Measurements from ENCODE around the gene FBXO40. TPM values are rescaled to one million over a fixed set of nuclear protein-coding genes. Genes with fewer than 3 reads are reported as not detected.

FBXO40 gene
- total and polyA plus RNA-seq, 2 experiments from 2014 or later, result 0.03 TPM; not detected in 1

DNA sequence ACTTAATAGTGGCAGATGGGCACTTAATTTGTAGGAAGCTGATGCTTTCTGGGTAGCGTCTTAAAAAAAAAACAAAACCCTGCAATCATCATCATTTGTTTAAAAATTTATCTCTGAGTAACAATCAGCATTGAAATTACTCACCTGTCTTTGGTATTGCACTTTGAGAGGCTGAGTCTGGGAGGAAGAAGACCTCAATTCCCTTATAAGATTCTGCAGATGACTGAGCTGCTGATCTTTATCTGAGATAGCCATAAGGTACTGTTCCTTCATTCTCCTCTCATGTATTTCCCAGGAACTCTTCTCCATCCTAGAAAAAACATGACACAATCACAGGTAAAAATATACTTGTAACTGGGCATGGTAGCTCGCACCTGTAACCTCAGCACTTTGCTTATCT is 84.0 kb downstream of the FBXO40 start (continued):
- TF ChIP-seq, protein P1, sequence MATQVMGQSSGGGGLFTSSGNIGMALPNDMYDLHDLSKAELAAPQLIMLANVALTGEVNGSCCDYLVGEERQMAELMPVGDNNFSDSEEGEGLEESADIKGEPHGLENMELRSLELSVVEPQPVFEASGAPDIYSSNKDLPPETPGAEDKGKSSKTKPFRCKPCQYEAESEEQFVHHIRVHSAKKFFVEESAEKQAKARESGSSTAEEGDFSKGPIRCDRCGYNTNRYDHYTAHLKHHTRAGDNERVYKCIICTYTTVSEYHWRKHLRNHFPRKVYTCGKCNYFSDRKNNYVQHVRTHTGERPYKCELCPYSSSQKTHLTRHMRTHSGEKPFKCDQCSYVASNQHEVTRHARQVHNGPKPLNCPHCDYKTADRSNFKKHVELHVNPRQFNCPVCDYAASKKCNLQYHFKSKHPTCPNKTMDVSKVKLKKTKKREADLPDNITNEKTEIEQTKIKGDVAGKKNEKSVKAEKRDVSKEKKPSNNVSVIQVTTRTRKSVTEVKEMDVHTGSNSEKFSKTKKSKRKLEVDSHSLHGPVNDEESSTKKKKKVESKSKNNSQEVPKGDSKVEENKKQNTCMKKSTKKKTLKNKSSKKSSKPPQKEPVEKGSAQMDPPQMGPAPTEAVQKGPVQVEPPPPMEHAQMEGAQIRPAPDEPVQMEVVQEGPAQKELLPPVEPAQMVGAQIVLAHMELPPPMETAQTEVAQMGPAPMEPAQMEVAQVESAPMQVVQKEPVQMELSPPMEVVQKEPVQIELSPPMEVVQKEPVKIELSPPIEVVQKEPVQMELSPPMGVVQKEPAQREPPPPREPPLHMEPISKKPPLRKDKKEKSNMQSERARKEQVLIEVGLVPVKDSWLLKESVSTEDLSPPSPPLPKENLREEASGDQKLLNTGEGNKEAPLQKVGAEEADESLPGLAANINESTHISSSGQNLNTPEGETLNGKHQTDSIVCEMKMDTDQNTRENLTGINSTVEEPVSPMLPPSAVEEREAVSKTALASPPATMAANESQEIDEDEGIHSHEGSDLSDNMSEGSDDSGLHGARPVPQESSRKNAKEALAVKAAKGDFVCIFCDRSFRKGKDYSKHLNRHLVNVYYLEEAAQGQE (IDR thresholded peaks at IDR 0.05; ENCODE audit: unreplicated experiment), result no peak
- TF ChIP-seq JUNB (IDR thresholded peaks at IDR 0.05; ENCODE audit: unreplicated experiment), result no peak
- TF ChIP-seq, protein P2, sequence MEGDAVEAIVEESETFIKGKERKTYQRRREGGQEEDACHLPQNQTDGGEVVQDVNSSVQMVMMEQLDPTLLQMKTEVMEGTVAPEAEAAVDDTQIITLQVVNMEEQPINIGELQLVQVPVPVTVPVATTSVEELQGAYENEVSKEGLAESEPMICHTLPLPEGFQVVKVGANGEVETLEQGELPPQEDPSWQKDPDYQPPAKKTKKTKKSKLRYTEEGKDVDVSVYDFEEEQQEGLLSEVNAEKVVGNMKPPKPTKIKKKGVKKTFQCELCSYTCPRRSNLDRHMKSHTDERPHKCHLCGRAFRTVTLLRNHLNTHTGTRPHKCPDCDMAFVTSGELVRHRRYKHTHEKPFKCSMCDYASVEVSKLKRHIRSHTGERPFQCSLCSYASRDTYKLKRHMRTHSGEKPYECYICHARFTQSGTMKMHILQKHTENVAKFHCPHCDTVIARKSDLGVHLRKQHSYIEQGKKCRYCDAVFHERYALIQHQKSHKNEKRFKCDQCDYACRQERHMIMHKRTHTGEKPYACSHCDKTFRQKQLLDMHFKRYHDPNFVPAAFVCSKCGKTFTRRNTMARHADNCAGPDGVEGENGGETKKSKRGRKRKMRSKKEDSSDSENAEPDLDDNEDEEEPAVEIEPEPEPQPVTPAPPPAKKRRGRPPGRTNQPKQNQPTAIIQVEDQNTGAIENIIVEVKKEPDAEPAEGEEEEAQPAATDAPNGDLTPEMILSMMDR (conservative IDR thresholded peaks at IDR 0.05; ENCODE audit: low read depth in 2 of 2), result no peak
- no peak for TF ChIP-seq STAT1 (IDR thresholded peaks at IDR 0.05; ENCODE audit: unreplicated experiment)
- no peak for TF ChIP-seq POLR2AphosphoS5 (IDR thresholded peaks at IDR 0.05; ENCODE audit: low read depth)
- TF ChIP-seq CREB1 (CRISPR knock-in tag; IDR thresholded peaks at IDR 0.05; ENCODE audit: low read depth), result no peak

Small RNA genes lying within 50 kb of the gene (small RNA-seq; reads per million reads assigned to genes)
- not detected for gene RNU4-62P (ENCODE audit: low replicate concordance)

Other genes with a start within 250 kb of the FBXO40 start
- 14.7 and 20.6 TPM in 2 replicates for gene POLQ, start 47.4 kb upstream of the FBXO40 start, total RNA-seq (2014; rRNA removed; shearing (Covaris generic))
- gene POLQ, start 47.4 kb upstream of the FBXO40 start, polyA plus RNA-seq (2016; fragmentation: Nextera tagmentation; extraction: Ambion mirVana), result 4.5 and 6.9 TPM in 2 replicates
- not detected in 2 replicates for gene ARGFX, start 25.4 kb upstream of the FBXO40 start, total RNA-seq (2014; rRNA removed; shearing (Covaris generic))
- gene ARGFX, start 25.4 kb upstream of the FBXO40 start, polyA plus RNA-seq (2016; fragmentation: Nextera tagmentation; extraction: Ambion mirVana), result not detected in 2 replicates
- gene HCLS1, start 67.5 kb downstream of the FBXO40 start, total RNA-seq (2014; rRNA removed; shearing (Covaris generic)), result 0.66 and 0.93 TPM in 2 replicates
- 0.63 and 1.1 TPM in 2 replicates for gene HCLS1, start 67.5 kb downstream of the FBXO40 start, polyA plus RNA-seq (2016; fragmentation: Nextera tagmentation; extraction: Ambion mirVana)
- gene GOLGB1, start 156.4 kb downstream of the FBXO40 start, total RNA-seq (2014; rRNA removed; shearing (Covaris generic)), result 19.8 and 34.5 TPM in 2 replicates
- 43.7 and 56.8 TPM in 2 replicates for gene GOLGB1, start 156.4 kb downstream of the FBXO40 start, polyA plus RNA-seq (2016; fragmentation: Nextera tagmentation; extraction: Ambion mirVana)
- gene IQCB1, start 241.7 kb downstream of the FBXO40 start, total RNA-seq (2014; rRNA removed; shearing (Covaris generic)), result 31.8 and 39.0 TPM in 2 replicates
- gene IQCB1, start 241.7 kb downstream of the FBXO40 start, polyA plus RNA-seq (2016; fragmentation: Nextera tagmentation; extraction: Ambion mirVana), result 22.5 and 28.8 TPM in 2 replicates
- 5.7 and 8.8 TPM in 2 replicates for gene EAF2, start 241.8 kb downstream of the FBXO40 start, total RNA-seq (2014; rRNA removed; shearing (Covaris generic))
- 14.7 and 15.0 TPM in 2 replicates for gene EAF2, start 241.8 kb downstream of the FBXO40 start, polyA plus RNA-seq (2016; fragmentation: Nextera tagmentation; extraction: Ambion mirVana)

Measured in GM23338 (cell line).